NCI-H1930 (cell line): ENCODE data around the gene UNK.
A peak's percentile ranks its signal among the peaks of the same experiment; 100 is the strongest.

ENCODE experiments used
- DNase-seq, 2 experiments: peaks; one replicate each; lab custom pipeline; 2025; lab: John Stamatoyannopoulos, UW

The UNK gene

DNA sequence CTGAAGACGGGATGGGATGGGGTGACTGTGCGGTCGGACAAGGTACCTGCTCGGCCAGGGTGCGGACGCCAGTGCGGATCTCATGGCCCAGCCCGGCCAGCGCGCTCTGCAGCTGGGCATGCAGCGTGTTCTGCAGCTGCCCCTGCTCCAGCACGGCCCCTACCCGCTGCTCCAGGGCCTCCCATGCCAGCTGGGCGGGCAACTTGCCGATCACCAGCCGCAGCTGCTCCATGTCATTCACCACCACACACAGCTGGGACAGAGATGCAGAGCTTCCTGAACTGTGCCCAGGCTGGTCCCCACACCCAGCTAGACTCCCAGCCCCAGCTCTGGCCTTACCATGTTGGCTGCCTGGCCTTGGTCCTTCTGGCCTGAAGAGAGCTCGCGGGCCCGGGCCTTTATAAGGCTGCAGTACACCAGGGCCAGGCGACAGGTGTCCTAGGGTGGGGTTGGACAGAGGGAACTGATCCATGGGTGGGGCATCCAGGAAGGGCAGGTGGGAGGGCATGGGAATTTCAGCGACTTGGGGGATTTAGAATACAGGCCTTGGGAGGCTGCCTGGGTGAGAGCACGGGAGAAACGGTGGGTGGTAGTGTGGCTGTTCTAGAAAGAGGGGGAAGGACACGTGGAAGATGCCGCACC is 49.8 kb downstream of the UNK start:
- no peak for DNase-seq

- no peak for DNase-seq
Observed at GRCh38 chr17:75834928-75835653, 50.5 kb downstream of the UNK start.

DNA sequence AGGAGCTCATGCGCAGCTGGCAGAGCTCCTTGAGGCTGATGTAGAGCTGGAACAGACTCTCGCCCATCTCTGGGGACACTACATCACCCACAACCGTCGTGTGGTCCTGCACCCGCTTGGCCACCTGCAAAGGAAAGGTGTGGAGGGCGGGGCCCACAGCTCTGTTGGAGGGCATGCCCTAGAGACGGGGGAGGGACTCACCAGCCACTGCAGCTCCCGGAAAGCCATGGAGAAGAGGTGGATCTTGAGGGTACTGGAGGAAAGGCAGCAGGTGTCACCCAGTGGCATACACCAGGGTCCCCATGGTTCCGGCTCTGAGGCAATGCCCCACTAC is 51.0 kb downstream of the UNK start:
- DNase-seq, result no peak

DNA sequence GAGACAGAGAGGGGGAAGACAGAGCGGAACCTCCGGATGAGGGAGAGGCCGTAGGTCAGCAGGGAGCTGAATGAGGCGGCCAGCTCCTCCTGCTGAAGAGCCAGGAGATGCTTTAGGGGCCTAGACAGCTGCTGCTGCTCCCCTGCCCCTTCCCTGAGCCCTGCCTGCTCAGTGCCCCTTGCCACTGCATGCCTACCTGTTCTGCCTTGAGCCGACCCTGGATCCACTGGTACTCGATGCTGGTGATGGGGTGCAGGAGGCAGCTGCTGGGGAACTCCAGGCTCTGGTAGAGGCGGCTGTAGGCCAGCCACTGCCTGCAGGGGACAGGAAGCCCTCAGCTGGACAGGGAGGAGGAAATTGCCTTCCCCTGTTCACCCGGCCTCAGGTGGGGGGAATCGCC is 52.0 kb downstream of the UNK start:
- no peak for DNase-seq

DNA sequence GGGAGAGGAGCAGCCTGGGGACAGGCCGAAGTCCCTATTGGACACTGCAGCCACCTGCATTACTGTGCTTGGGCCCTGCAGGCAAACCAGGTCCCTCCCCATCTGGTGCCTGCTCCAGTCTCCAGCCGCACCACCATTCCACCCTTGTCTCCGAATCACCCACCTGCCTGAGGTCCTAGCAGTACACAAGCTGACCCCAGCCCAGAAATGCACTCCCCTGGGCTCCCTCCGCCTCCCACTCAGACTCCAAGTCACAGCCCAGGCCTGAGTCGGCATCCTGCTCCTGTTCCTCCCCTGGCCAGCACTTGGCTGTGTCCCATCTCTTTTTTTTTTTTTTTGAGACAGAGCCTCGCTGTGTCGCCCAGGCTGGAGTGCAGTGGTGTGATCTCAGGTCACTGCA is 53.3 kb downstream of the UNK start:
- no peak for DNase-seq

DNA sequence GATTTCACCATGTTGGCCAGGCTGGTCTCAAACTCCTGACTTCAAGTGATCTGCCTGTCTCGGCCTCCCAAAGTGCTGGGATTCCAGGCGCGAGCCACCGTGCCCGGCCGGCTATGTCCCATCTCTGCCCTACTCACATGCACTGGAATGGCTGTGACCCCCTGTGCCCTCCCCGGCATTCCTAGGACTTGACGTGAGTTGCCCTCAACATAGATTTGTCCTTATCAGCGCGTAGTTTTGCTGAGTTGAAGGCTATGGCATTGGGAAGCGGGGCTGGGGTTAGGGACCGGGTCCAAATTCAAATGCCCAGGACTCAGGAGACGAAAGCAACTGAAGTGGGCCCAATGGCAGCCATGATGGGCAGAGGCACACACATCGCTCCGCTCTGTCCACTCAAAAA is 53.8 kb downstream of the UNK start:
- no peak for DNase-seq

- no peak for DNase-seq
Observed at GRCh38 chr17:75839942-75840798, 55.6 kb downstream of the UNK start.

DNA sequence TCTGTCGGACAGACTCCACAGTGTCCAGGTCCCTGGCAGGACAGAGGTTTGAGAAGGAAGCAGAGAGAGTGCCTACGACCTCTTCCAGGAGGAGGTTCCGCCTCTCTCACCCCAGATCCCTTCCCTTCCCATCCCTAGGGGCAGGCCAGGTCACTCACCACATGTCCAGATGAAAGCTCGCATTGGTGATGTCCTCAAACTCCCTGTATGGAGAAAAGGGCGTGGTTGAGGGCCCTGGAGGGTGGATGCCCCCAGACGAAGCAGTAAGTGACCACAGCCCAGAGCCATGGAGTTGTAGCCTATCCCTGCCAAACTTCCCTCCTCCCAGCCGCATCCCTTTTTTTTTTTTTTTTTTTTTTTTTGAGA is 56.2 kb downstream of the UNK start:
- DNase-seq, result no peak

DNA sequence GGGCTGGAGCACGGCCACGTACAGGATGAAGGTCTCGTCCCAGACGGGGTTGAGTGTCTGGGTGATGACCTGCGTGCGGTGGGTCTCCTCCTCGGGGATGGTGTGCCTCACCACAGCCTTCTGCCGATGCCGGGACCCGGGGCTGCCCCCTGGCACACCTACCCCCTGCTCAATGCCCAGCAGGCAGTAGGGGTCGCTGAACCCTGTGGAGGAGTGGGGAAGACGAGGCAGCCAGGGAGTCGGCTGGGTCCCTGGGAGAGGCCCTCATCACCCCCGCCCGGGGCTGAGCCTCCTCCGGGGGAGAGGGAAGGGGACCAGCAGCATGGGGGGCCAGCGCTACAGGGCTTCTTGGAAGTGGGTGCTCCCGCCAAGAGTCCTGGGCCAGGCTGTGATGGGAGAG is 57.8 kb downstream of the UNK start:
- DNase-seq, result no peak

GRCh38 chr17:75842963-75843576 is 58.5 kb downstream of the UNK start:
- no peak for DNase-seq

- no peak for DNase-seq
Observed at GRCh38 chr17:75843577-75844529, 59.2 kb downstream of the UNK start, which contains the start of gene UNC13D. TSS of gene UNC13D (minus strand) at chr17:75844404. CDS start at chr17:75844337, 67 bp downstream.

DNA sequence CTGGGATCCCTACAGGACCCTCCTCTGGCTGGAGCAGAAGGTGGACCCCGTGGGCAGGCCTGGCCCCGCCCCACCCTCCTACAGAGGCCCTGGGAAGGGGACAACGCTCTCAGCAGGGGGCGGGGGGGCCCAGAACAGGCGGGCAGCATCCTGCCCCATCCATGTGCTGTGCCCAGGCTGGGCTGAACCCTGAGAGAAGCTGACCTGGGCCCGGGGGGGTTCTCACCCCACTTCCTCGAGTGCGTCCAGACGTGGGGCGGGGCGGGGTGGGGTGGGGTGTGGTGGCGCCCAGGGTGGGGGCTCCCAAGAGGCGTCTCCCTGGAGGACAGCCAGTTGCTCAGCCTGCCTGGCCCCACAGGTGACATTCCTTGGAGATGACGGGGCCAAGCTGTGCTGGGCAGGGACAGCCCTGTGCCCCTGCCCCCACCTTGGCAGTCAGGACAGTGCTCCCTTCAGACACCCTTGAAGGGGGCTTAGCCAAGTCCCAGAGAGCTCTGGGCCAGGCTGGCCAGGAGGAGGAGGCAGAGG is 60.0 kb downstream of the UNK start:
- no peak for DNase-seq

DNA sequence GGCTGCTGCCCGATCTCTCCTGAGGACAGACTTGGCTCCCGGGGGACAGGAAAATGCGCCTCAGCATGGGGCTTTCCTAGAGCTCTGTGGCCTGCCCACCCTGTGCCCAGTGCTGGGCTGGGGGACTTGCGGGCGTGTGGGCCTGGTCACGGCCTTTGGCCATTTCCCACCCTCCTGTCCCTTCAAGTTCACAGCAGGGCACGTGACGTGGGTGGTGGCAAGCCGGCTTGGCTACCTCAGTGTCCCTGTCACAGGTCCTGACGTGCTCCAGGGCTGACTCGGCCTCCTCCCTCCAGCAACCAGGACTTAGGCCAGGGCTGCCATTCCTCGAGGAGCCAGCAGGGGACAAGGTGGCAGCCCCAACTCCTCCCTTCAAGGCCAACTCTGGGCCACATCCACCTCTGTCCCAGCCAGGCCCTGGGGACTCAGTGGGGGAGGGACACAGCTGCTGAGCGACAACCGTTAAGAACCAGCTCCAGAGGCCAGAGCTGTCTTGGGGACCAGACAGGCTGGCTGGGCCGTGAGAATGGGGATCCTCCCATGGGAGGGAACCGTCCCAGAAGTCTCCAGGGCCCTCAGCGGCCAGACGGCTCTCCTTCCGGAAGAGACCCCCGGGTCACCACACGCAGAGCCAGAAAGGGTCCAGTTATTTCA is 60.6 kb downstream of the UNK start:
- peak; percentile 36 to 46 for DNase-seq

DNA sequence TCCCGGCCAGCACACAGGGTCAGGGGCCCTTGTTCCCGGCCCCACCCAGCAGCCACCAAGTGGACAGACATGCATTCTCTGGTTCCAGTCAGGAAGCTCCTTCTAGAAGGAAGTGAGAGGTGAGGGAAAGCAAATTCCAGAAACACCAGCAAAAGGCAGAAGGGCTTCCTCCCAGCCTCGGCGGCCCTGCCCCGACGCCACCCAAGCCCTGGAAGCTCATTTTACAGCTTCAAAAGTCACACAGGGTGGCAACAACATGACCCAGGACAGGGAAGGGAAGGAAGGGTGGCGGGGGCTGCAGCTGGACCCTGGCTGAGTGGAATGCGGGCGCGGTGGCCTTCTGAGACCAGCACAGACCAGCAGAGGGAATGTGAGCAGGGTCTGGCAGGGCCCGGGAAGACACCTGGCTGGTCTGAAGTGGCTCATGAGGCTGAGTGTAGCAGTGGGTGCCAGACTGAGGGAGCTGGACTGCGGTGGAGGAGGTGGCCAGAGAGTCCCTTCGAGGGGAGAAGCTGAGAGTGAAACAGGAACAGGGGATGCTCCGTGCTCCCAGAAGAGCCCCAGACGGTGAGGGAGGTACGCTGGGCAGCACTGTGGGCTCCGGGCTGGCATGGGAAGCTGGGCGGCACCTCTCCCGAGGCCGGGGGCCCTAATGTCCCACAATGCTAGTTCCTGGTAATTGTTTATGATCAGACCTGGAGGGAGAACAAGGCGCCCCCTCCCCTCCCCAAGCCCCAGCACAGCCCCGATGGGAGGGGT is 61.5 kb downstream of the UNK start:
- no peak for DNase-seq

DNA sequence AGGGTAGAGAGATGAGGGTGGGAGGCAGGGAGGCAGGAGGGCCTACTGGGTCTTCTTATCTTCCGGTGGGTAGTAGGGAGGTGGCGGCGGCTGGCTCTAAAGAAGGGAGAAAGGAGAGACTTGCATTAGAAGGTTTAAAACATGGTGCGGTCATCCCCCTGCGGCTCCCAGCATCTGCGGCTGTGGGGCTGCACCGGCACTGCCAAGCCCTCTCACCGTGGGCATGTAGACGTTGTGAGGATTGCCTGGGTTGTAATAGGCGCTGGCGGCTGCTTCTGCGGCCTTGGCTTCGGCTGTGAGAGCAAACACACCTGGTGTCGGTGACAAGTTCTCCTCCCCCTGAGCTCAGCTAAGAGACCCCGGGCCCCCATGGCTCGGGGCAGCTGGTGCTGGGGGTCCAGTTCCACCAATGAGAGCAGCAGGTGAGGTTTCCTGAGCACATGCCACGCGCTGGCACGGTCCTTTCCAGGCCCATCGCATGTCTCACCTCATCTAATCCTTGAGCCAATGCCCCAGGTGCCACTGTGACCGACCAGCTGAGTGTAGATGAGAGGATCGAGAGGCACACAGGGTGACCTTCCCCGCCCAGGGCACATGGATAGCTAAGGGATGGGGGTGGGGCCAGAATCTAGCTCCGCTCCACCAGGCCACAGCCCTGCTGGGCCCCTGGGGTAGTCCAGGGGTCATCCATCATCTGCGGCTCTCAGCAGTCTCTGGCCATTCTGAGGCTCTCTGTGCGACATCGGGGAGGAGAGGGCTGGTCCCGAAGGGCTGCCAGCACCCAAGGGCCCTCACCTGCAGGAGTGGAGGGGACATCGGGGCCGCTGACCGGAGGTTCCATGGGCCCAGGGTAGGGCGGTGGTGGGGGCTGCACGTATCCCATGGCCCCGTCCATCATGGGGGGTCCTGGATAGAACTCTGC is 62.3 kb downstream of the UNK start:
- no peak for DNase-seq

DNA sequence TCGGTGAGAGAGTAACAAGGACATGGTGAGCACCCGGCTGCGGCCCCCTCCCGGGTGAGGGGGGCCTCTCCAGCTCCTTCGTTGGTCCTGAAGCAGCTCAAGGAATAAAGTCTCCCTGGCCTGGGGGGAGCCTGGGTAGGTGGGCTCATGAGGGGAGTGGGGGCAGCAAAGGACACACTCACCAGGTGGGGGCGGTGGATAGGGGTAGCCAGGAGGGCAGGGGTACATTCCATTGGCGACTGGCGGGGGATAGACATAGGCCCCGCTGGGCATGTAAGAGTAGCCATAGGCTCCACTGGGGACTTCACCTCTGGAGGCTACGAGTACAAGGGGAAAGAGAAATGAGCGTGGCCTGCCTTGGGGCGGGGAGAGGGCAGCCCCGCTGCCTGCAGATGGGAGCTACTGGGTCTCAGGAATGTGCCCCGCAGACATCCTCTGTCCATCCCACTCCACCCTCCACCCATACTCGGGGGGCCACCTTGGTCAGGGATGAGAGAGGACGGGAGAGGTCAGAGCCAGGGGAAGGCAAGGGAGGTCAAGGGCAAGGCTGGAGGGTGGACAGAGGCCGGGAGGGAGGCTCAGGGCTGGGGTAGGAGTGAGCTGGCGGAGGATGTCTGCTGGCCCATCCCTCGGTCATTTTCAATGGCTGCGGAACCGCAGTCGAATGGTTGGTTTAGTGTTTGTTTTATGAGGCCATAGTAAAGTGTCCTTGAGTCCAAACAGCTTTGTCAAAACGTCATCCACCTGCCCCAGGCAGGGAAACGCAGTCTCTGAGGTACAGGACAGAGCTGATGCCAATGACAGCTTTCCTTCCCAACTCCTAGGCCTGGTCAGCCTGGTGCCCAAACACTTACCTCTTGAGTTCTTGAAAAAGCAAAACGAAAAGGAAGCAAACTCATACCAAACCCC is 63.3 kb downstream of the UNK start:
- DNase-seq, result no peak

GRCh38 chr17:75848523-75849278 is 64.1 kb downstream of the UNK start:
- peak; percentile 49 to 74 for DNase-seq
